Astrocyte (in vitro differentiated cells and primary cell): ENCODE measurements around the gene DDC.

ENCODE experiments used
- CTCF ChIP-seq: IDR thresholded peaks from 2 replicates; pipeline ENCODE4 v1.5.1; 2011; ENCODE audit warnings: low read depth, mild to moderate bottlenecking, inconsistent platforms, low read length, moderate library complexity; ENCODE audit not compliant: insufficient read depth
- EZH2 ChIP-seq: IDR thresholded peaks from 2 replicates; pipeline ENCODE4 v1.6.1; 2012; ENCODE audit warnings: mild to moderate bottlenecking, low read length, inconsistent platforms; ENCODE audit not compliant: insufficient read depth

DNA sequence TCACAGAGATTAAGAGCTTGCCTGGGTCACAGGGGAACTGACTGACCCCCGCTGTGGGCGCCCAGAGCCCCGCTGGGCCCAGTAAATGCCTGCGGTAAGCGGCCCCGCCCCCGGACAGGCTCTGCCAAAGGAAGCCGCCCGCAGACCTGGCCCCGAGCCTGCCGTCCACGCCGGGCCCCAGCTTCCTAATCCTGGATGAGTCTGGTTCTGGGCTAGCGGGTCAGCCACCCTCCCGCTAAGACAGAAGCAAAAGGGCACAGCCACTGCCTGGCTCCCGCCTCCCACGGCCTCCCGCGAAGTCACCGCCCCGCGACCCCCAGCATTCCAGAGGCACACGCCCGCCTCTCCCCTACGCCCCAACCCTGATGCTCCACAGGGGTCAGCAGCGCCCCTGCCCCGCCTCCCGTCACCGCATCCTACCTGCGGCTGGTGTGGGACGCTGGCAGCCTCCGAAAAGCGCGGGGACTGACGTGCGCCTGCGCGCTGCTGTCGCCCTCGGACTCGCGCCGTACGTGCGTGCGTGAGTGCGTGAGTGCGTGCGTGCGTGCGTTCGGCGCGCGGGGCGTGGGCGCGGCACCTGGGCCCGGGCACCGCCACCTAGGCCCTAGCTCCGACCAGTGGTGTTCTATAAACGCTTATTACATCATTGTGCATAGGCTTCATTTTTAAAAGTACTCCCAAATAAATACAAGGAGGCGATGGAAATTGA lies 115.2 kb downstream of the DDC start, which contains the start of gene FIGNL1:
- TF ChIP-seq CTCF (no peak), EZH2 (no peak)
